HCT116 (cell line): ENCODE results near the gene GP1BA. TPM values are rescaled to one million over a fixed set of nuclear protein-coding genes. Genes with fewer than 3 reads are reported as not detected.

Experiments
- ATAC-seq: fragments of 200-7000 bp; cut with Tn5 transposase; 2 replicates; pipeline ENCODE4 v1.9.1; 2020; ENCODE audit warnings: mild to moderate bottlenecking, moderate library complexity
- BruUV-seq: library from RNA; stranded (reverse); fragments of 400-500 nt; replicated peaks from 2 replicates; lab custom pipeline; 2021; lab: Mats Ljungman, UMichigan
- CTCF ChIA-PET: fragments of 300-600 bp; sonication (Branson Sonifier 250); formaldehyde crosslinking; loops from one replicate; lab custom pipeline; 2021; ENCODE audit warnings: antibody characterized with exemption; lab: Charles Lee
- POLR2A ChIA-PET: fragments of 300-600, 350-600 bp; sonication (Branson Sonifier 250); formaldehyde crosslinking; loops from one replicate; lab custom pipeline; 2021; ENCODE audit warnings: antibody characterized with exemption; lab: Charles Lee
- RAD21 ChIA-PET, 2 experiments: fragments of 300-600 bp; sonication (Branson Sonifier 250); formaldehyde crosslinking; loops; one replicate each; lab custom pipeline; 2023; ENCODE audit warnings: low total read pairs in 2 of 2; ENCODE audit not compliant: uncharacterized antibody in 2 of 2, unreplicated experiment in 2 of 2, low non-redundant PET in 1 of 2; lab: Charles Lee
- DNase-seq: peaks from one replicate; pipeline ENCODE4 v3.0.0-alpha.2; 2010; ENCODE audit warnings: low read depth, low spot score
- H2AFZ ChIP-seq: fragments of 200-600 bp; shearing (Covaris generic), sonication (generic); 2 replicates; pipeline ENCODE4 v1.6.1; 2017; ENCODE audit warnings: low read depth, mixed run types, mixed read lengths, antibody characterized with exemption, low read length; ENCODE audit not compliant: poor library complexity, severe bottlenecking
- H3K27ac ChIP-seq: 2 replicates; pipeline ENCODE4 v1.5.1; 2012; ENCODE audit warnings: low read depth, low read length
- H3K27me3 ChIP-seq: fragments of 200-600 bp; sonication (generic); 2 replicates; pipeline ENCODE4 v1.6.1; 2016; ENCODE audit warnings: mixed run types, low read length, mixed read lengths; ENCODE audit not compliant: insufficient read depth
- H3K36me3 ChIP-seq, 2 experiments: fragments of 200-500 bp in 1 of 2; fragments of 200-600 bp in 1 of 2; sonication (Bioruptor generic) in 1 of 2; sonication (generic) in 1 of 2; 2 replicates each; pipeline versions ENCODE4 v1.5.1 to v1.6.1; 2014 to 2016; ENCODE audit warnings: low read length in 2 of 2, inconsistent platforms in 1 of 2, mixed read lengths in 1 of 2, mixed run types in 1 of 2; ENCODE audit not compliant: insufficient read depth in 2 of 2, control insufficient read depth in 1 of 2
- H3K4me1 ChIP-seq, 2 experiments: fragments of 200-600 bp in 1 of 2; sonication (generic) in 1 of 2; 2 replicates each; pipeline versions ENCODE4 v1.5.1 to v1.6.1; 2012 to 2017; ENCODE audit warnings: low read length in 2 of 2, inconsistent platforms in 1 of 2, mild to moderate bottlenecking in 1 of 2, mixed read lengths in 1 of 2, mixed run types in 1 of 2, moderate library complexity in 1 of 2; ENCODE audit not compliant: insufficient read depth in 2 of 2, control insufficient read depth in 1 of 2
- H3K4me2 ChIP-seq: fragments of 200-600 bp; sonication (generic); 2 replicates; pipeline ENCODE4 v1.6.1; 2017; ENCODE audit warnings: mixed run types, low read length, mixed read lengths
- H3K4me3 ChIP-seq, 2 experiments: fragments of 200-600 bp in 1 of 2; sonication (generic) in 1 of 2; replicated peaks in 1 of 2; 2 replicates each; pipeline ENCODE4 v1.5.1; 2011 to 2016; ENCODE audit warnings: low read length in 2 of 2, control low read depth in 1 of 2, low read depth in 1 of 2, mild to moderate bottlenecking in 1 of 2, mixed read lengths in 1 of 2, mixed run types in 1 of 2
- H3K79me2 ChIP-seq: fragments of 200-600 bp; sonication (generic); 2 replicates; pipeline ENCODE4 v1.6.1; 2017; ENCODE audit warnings: mild to moderate bottlenecking, mixed run types, low read length, moderate library complexity, mixed read lengths; ENCODE audit not compliant: insufficient read depth
- H3K9ac ChIP-seq: fragments of 200-600 bp; sonication (generic); 2 replicates; pipeline ENCODE4 v1.6.1; 2016; ENCODE audit warnings: low read length, mixed read lengths
- H3K9me2 ChIP-seq: fragments of 200-600 bp; sonication (generic), shearing (Covaris generic); 2 replicates; pipeline ENCODE4 v1.6.1; 2017; ENCODE audit warnings: mixed run types, mild to moderate bottlenecking, moderate library complexity; ENCODE audit not compliant: insufficient read depth
- H3K9me3 ChIP-seq, 2 experiments: fragments of 200-500 bp in 1 of 2; fragments of 200-600 bp in 1 of 2; sonication (Bioruptor generic) in 1 of 2; sonication (generic) in 1 of 2; 2 replicates each; pipeline ENCODE4 v1.6.1; 2014 to 2017; ENCODE audit warnings: low read length in 2 of 2, mixed read lengths in 2 of 2, inconsistent platforms in 1 of 2, low read depth in 1 of 2, mild to moderate bottlenecking in 1 of 2, mixed run types in 1 of 2, moderate library complexity in 1 of 2; ENCODE audit not compliant: control insufficient read depth in 1 of 2, insufficient read depth in 1 of 2
- H4K20me1 ChIP-seq: fragments of 200-600 bp; sonication (generic), shearing (Covaris generic); 2 replicates; pipeline ENCODE4 v1.6.1; 2017; ENCODE audit warnings: mixed run types, mild to moderate bottlenecking, moderate library complexity; ENCODE audit not compliant: insufficient read depth
- ELF1 ChIP-seq: IDR thresholded peaks from 2 replicates; pipeline ENCODE4 v1.6.1; 2012; ENCODE audit warnings: low read depth, borderline replicate concordance
- FOSL1 ChIP-seq: IDR thresholded peaks from 2 replicates; pipeline ENCODE4 v1.6.1; 2012; ENCODE audit warnings: low read depth
- POLR2A ChIP-seq: IDR thresholded peaks from 2 replicates; pipeline ENCODE4 v1.7.0; 2011; ENCODE audit warnings: borderline replicate concordance; ENCODE audit not compliant: insufficient read depth, insufficient read length; ENCODE audit errors: extremely low read depth
- POLR2AphosphoS5 ChIP-seq: IDR thresholded peaks from 2 replicates; pipeline ENCODE4 v1.6.1; 2011; ENCODE audit warnings: mild to moderate bottlenecking, low read depth, low read length, moderate library complexity
- SP1 ChIP-seq: IDR thresholded peaks from 2 replicates; pipeline ENCODE4 v1.6.1; 2012; ENCODE audit warnings: low read depth
- TCF7L2 ChIP-seq: IDR thresholded peaks from 2 replicates; pipeline ENCODE4 v1.7.0; 2011; ENCODE audit warnings: borderline replicate concordance, inconsistent platforms; ENCODE audit not compliant: insufficient read depth, insufficient read length; ENCODE audit errors: extremely low read depth
- YY1 ChIP-seq: IDR thresholded peaks from 2 replicates; pipeline ENCODE4 v1.6.1; 2011; ENCODE audit warnings: low read length, low read depth, moderate library complexity, mild to moderate bottlenecking; ENCODE audit not compliant: insufficient replicate concordance; ENCODE audit errors: extremely low read depth
- ZFX ChIP-seq: fragments of 450-650 bp; IDR thresholded peaks from 2 replicates; pipeline ENCODE4 v1.6.1; 2017
- ZNF274 ChIP-seq: fragments of 200-500 bp; sonication (Bioruptor generic); IDR thresholded peaks from 2 replicates; pipeline ENCODE4 v1.6.1; 2014; ENCODE audit warnings: mild to moderate bottlenecking, low read depth, low read length, inconsistent platforms
- intact Hi-C: fragments of 100-400 bp; cut with micrococcal nuclease; formaldehyde crosslinking; loops from 2 replicates; pipeline ENCODE4 v1.10.0; 2022
- total RNA-seq: library from RNA; stranded (reverse); gene quantifications from one replicate; pipeline ENCODE4 v1.2.1, GENCODE V29; 2021; ENCODE audit not compliant: unreplicated experiment
- TF ChIP-seq, protein P1 (sequence below): IDR thresholded peaks from 2 replicates; pipeline ENCODE4 v1.6.1; 2012; ENCODE audit warnings: low read depth
- TF ChIP-seq, protein P2 (sequence below): IDR thresholded peaks from 2 replicates; pipeline ENCODE4 v1.6.1; 2011; ENCODE audit warnings: mild to moderate bottlenecking, low read length, moderate library complexity; ENCODE audit not compliant: insufficient replicate concordance; ENCODE audit errors: extremely low read depth

GP1BA gene
- total RNA-seq, 1 experiment from 2014 or later: not detected

DNA sequence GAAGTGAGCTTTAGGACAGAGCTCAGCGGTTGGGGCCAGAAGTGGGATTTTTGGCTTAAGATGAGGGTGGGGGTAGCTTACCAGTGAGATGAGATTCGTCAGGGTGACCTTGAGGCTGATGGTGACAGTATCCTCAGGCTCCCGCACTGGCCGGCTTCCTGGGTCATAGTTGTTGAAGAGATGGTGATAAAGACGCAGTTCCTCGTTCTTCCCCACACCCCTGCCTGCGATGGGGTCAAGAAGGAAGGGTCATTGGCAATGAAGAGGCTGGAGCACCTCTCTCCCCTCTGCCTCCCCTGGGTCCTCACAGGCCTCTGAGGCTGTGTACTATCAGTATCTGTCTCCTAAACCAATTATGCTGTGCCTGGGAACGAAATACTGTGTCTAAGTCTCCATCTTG, 29.5 kb upstream of the GP1BA start:
- Histone ChIP-seq H3K79me2 (no peaks in the 10 kb centered on the region), H3K27ac (no peak overlapping the region; the same call in 1 of the 2 replicates), H3K4me1 (peaks cover 10 to 14% of the 10 kb centered on the region in 2 experiments), H3K4me2 (peak overlapping the region; percentile 45; the same call in 1 of the 2 replicates), H3K27me3 (no peaks in the 10 kb centered on the region), H3K9me3 (no peaks in the 10 kb centered on the region), H3K9me2 (no peaks in the 10 kb centered on the region), H3K36me3 (no peaks in the 10 kb centered on the region; a peak in 1 of 4 replicates), H3K4me3 (no peak overlapping the region), H4K20me1 (no peaks in the 10 kb centered on the region), H2AFZ (no peak overlapping the region), H3K9ac (no peak overlapping the region)
- ChIA-PET RAD21 (interaction anchor here in 1 of 2 experiments (0.6 kb wide), 1 partner anchor 8 kb away, joined by 3 read pairs; no protein-coding TSS in a partner anchor), CTCF (interaction anchor here (0.9 to 2.1 kb wide), 5 partner anchors 38 to 276 kb away, joined by 3 to 7 read pairs (median 3); partner anchors contain the start of genes RNF167, SLC25A11 and SPAG7), POLR2A (no interaction called here)
- TF ChIP-seq SP1: no peak
- 0 out of 2 replicates have a peak, but pooled peaks have one; percentile 6 for TF ChIP-seq POLR2AphosphoS5
- intact Hi-C loops: no loop called here
- DNase-seq: no peak
- no TSS peak for BruUV-seq
- ATAC-seq: no peak

DNA sequence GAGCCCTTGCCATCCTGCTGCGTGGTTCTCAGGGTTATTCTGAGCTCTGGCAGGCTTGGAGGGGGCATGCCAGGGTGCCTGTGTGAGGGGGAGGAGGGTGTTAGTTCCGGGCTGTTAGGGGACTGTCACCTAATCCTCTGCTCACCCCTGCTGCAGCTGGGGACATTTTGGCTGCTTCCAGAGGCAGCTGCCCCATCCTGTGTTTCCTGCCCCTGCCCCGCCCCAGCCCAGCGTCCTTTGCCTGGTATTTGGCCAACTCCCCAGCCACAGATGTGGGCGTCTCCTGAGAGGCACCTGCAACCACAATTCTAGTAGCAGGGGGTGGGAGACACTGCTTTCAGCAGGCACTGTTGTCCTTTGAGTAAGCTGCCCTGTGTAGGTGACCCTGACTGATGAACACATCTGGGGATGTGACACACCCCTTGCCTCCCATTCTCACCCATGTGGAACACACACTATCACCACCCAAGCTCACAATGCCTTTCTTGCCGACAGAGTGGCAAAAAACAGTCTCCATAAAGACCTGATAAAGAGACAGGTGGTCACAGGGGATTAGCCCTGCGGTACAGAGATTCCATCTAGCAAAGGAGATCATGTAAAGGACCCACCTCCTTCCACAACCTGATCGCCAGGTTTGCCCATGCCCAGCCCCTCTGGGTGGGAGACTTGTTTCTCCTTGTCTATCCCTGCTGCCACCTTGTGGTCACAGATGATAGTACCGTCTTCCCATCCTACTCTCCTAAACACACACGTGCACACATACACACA, 28.8 kb upstream of the GP1BA start, which contains the start of gene CHRNE:
Gene CHRNE (minus strand): TSS at position 48 of the 768 bp plus-strand sequence. CDS start 35 bp downstream, at position 13.
- ChIA-PET CTCF (interaction anchor here (0.7 to 2.1 kb wide), 9 partner anchors 10 to 338 kb away, joined by 3 to 12 read pairs (median 5); partner anchors contain the start of genes RNF167, SLC25A11 and SPAG7), RAD21 (interaction anchor here in 1 of 2 experiments (0.6 kb wide), 1 partner anchor 8 kb away, joined by 3 read pairs; no protein-coding TSS in a partner anchor), POLR2A (interaction anchor here (1.0 kb wide), 1 partner anchor 171 kb away, joined by 3 read pairs; no protein-coding TSS in a partner anchor)
- peak; percentile 87 for DNase-seq
- Histone ChIP-seq H3K4me3 (no peak within 1 kb of the TSS), H3K79me2 (no peaks in the 10 kb centered on the region), H3K4me2 (peak within 1 kb of the TSS; percentile 45), H2AFZ (no peak within 1 kb of the TSS), H4K20me1 (no peaks in the 10 kb centered on the region), H3K9me2 (no peaks in the 10 kb centered on the region), H3K36me3 (no peaks in the 10 kb centered on the region), H3K27ac (no peak within 1 kb of the TSS; the same call in 1 of the 2 replicates), H3K4me1 (peaks cover 10 to 14% of the 10 kb centered on the region in 2 experiments), H3K27me3 (no peaks in the 10 kb centered on the region), H3K9ac (no peak within 1 kb of the TSS), H3K9me3 (no peaks in the 10 kb centered on the region)
- no TSS peak for BruUV-seq
- intact Hi-C loops: no loop called here
- peak; percentile 89 for ATAC-seq
- TF ChIP-seq, protein P1, sequence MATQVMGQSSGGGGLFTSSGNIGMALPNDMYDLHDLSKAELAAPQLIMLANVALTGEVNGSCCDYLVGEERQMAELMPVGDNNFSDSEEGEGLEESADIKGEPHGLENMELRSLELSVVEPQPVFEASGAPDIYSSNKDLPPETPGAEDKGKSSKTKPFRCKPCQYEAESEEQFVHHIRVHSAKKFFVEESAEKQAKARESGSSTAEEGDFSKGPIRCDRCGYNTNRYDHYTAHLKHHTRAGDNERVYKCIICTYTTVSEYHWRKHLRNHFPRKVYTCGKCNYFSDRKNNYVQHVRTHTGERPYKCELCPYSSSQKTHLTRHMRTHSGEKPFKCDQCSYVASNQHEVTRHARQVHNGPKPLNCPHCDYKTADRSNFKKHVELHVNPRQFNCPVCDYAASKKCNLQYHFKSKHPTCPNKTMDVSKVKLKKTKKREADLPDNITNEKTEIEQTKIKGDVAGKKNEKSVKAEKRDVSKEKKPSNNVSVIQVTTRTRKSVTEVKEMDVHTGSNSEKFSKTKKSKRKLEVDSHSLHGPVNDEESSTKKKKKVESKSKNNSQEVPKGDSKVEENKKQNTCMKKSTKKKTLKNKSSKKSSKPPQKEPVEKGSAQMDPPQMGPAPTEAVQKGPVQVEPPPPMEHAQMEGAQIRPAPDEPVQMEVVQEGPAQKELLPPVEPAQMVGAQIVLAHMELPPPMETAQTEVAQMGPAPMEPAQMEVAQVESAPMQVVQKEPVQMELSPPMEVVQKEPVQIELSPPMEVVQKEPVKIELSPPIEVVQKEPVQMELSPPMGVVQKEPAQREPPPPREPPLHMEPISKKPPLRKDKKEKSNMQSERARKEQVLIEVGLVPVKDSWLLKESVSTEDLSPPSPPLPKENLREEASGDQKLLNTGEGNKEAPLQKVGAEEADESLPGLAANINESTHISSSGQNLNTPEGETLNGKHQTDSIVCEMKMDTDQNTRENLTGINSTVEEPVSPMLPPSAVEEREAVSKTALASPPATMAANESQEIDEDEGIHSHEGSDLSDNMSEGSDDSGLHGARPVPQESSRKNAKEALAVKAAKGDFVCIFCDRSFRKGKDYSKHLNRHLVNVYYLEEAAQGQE: no peak
- TF ChIP-seq FOSL1: no peak
- TF ChIP-seq ELF1: no peak
- no peak for TF ChIP-seq YY1
- TF ChIP-seq SP1: no peak; the same call in 1 of the 2 replicates
- no peak for TF ChIP-seq POLR2A
- no peak for TF ChIP-seq ZNF274
- TF ChIP-seq ZFX: no peak
- 0 out of 2 replicates have a peak, but pooled peaks have one; percentile 12 for TF ChIP-seq POLR2AphosphoS5
- TF ChIP-seq, protein P2, sequence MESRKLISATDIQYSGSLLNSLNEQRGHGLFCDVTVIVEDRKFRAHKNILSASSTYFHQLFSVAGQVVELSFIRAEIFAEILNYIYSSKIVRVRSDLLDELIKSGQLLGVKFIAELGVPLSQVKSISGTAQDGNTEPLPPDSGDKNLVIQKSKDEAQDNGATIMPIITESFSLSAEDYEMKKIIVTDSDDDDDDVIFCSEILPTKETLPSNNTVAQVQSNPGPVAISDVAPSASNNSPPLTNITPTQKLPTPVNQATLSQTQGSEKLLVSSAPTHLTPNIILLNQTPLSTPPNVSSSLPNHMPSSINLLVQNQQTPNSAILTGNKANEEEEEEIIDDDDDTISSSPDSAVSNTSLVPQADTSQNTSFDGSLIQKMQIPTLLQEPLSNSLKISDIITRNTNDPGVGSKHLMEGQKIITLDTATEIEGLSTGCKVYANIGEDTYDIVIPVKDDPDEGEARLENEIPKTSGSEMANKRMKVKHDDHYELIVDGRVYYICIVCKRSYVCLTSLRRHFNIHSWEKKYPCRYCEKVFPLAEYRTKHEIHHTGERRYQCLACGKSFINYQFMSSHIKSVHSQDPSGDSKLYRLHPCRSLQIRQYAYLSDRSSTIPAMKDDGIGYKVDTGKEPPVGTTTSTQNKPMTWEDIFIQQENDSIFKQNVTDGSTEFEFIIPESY: no peak
- TF ChIP-seq TCF7L2: peak; percentile 41
